ENCODE results near the gene RCBTB1.

GRCh38 chr13:49521224-49521623 is 64.1 kb downstream of the RCBTB1 start:
- TF ChIP-seq CTCF (IDR thresholded peaks at IDR 0.05; ENCODE audit: insufficient read depth, low read depth, low read length) (no peak), EZH2 (IDR thresholded peaks at IDR 0.05; ENCODE audit: insufficient read depth, low read length) (no peak)

All from astrocyte (in vitro differentiated cells and primary cell).